Esophagus squamous epithelium (tissue), 5 donors: ENCODE data around the gene RBMS3. TPM values are rescaled to one million over a fixed set of nuclear protein-coding genes. Genes with fewer than 3 reads are reported as not detected.

Experiments used
- DNase-seq: peaks from one replicate; lab custom pipeline; 2025; lab: John Stamatoyannopoulos, UW
- H3K27ac ChIP-seq, 4 donors: fragments of 200-600 bp; sonication (generic); one replicate each; pipeline ENCODE4 v1.5.1; 2016 to 2019; ENCODE audit warnings: mild to moderate bottlenecking in 1 of 4
- H3K27me3 ChIP-seq, 4 donors: fragments of 200-600 bp; sonication (generic); 1 replicate in 3 of 4; 2 replicates in 1 of 4; pipeline versions ENCODE4 v1.5.1 to v1.6.0; 2017 to 2021; ENCODE audit warnings: antibody characterized with exemption in 1 of 4
- H3K36me3 ChIP-seq, 3 donors: fragments of 200-600 bp; sonication (generic); one replicate each; pipeline ENCODE4 v1.5.1; 2016 to 2019
- H3K4me1 ChIP-seq, 3 donors: fragments of 200-600 bp; sonication (generic); one replicate each; pipeline ENCODE4 v1.5.1; 2017 to 2019
- H3K4me3 ChIP-seq, 4 donors: fragments of 200-600 bp; sonication (generic); 1 replicate in 3 of 4; 2 replicates in 1 of 4; pipeline ENCODE4 v1.5.1; 2016 to 2019; ENCODE audit warnings: mild to moderate bottlenecking in 2 of 4, moderate library complexity in 1 of 4
- H3K9me3 ChIP-seq, 3 donors: fragments of 200-600 bp; sonication (generic); one replicate each; pipeline ENCODE4 v1.5.1; 2016 to 2019
- CTCF ChIP-seq, 6 experiments: fragments of 450-650 bp in 4 of 6; fragments of 200-600 bp in 2 of 6; sonication (generic) in 2 of 6; IDR thresholded peaks; one replicate each; pipeline ENCODE4 v1.5.1; 2016 to 2019; ENCODE audit warnings: antibody characterized with exemption in 6 of 6, mild to moderate bottlenecking in 4 of 6, moderate library complexity in 4 of 6
- POLR2A ChIP-seq, 4 donors: fragments of 450-650 bp; IDR thresholded peaks; one replicate each; pipeline ENCODE4 v1.6.1; 2017; ENCODE audit warnings: antibody characterized with exemption in 4 of 4, mild to moderate bottlenecking in 4 of 4, moderate library complexity in 3 of 4
- WGBS, 2 donors: methylation state at CpG; one replicate each; pipeline ENCODE4 v1.1.5; 2018; 5-methylcytosine and 5-hydroxymethylcytosine counted together
- intact Hi-C: fragments of 100-400 bp; cut with DNase I; formaldehyde crosslinking; loops from one replicate; pipeline ENCODE4 v1.15.0; 2022
- total RNA-seq, 4 donors: library from RNA; depleted of rRNA; stranded (reverse); fragments of >200 nt; gene quantifications; one replicate each; pipeline ENCODE4 v1.1.0, GENCODE V29; 2016
- donor health status: DM: yes; HTN: yes; CAD: no.

Gene RBMS3
- total RNA-seq, 4 donors from 2014 or later: 0.57 to 35.7 (median 6.1) TPM

GRCh38 chr3:29594261-29594660 is 313.4 kb downstream of the RBMS3 start:
- no peak for DNase-seq
- Histone ChIP-seq H3K4me3 (no peak overlapping the region), H3K27ac (no peak overlapping the region), H3K4me1 (no peaks in the 10 kb centered on the region), H3K36me3 (no peaks in the 10 kb centered on the region), H3K9me3 (no peaks in the 10 kb centered on the region), H3K27me3 (no peaks in the 10 kb centered on the region)
- WGBS, 2 donors: 52 to 81% methylated on average over 1 of the region's 1 CpG
- TF ChIP-seq POLR2A (IDR thresholded peaks at IDR 0.05) (no peak), CTCF (IDR thresholded peaks at IDR 0.05) (no peak)
- intact Hi-C loops: no loop called here

DNA sequence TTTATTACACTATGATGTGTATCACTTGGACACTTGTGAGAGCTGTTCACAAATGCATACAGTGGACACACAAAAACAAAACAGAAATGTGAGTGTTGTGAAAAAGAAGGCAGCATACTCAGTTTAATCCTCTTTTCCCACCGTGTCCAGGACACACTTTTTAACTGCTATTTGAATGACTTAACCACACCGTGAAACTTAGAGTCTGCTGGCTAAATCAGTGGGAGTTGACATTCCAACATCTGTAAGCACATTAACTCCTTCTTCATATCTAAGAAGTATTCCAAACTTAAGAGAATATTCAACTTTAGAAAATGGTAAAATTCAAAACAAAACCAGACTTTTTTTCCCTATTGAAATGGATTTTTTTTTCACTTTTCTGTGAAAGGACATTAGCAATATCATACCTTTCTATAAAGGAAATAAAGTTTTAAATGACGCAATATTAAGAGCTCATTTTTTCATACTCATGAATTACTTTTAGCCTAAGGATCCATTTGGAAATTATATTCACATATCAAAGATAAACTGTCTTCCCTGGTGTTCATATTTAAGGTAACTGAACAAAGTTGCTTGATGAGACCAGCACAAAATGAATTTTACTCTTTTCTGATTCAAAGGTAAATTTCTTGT is 316.6 kb downstream of the RBMS3 start:
- Histone ChIP-seq H3K4me3 (no peak overlapping the region), H3K27me3 (no peaks in the 10 kb centered on the region)

DNA sequence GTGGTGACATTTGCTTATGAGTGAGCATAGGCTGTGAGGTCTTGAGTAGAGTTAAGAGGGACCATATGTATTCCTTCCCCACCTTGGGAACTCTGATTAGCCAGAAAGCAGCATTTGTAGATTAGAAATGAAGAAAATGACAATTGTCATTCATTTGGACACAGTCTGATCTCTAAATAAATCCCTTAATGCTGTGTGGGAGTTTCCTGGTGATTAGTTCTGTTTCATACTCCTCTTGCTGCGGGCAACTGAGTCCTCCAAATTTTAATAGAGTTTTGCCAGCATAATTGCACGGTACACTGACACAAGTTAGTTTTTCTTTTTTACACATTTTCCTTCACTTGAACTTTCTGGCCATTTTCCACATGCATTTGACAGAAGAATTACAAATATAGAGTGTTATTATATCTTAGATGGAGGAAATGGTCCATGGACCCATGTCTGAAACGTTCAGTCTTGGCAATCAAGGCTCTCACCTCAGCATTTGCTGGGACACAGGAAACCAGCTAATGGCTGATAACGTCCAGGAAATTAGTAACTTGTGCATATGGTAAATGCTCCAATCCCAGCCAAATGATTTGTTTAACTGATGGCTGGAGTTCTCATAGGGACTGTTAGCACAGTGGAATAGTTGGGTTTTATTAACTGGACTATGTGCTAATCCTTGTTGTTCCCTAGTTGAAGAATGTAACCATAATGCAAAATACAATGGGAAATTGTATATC is 321.2 kb downstream of the RBMS3 start:
- H3K36me3 ChIP-seq: no peaks in the 10 kb centered on the region
- 29 to 44% methylated on average over 4 of the region's 4 CpGs for WGBS, 2 donors
- DNase-seq: no peak
- no peaks in the 10 kb centered on the region for H3K9me3 ChIP-seq
- H3K4me3 ChIP-seq: no peak overlapping the region
- no peak overlapping the region for H3K27ac ChIP-seq
- intact Hi-C loops: no loop called here
- H3K27me3 ChIP-seq: no peaks in the 10 kb centered on the region
- TF ChIP-seq CTCF (IDR thresholded peaks at IDR 0.05) (no peak), POLR2A (IDR thresholded peaks at IDR 0.05) (no peak)
- no peaks in the 10 kb centered on the region for H3K4me1 ChIP-seq

More for the DNA sequence above, 316.6 kb downstream of the RBMS3 start:
- intact Hi-C loops: no loop called here
- DNase-seq: no peak
- no peaks in the 10 kb centered on the region for H3K36me3 ChIP-seq
- H3K9me3 ChIP-seq: no peaks in the 10 kb centered on the region
- WGBS, 2 donors: 54 to 65% methylated on average over 3 of the region's 3 CpGs
- no peaks in the 10 kb centered on the region for H3K4me1 ChIP-seq
- TF ChIP-seq POLR2A (IDR thresholded peaks at IDR 0.05): no peak
- TF ChIP-seq CTCF (IDR thresholded peaks at IDR 0.05): no peak
- H3K27ac ChIP-seq: no peak overlapping the region

- no peak for DNase-seq
- no peak overlapping the region for H3K4me3 ChIP-seq
- no peaks in the 10 kb centered on the region for H3K4me1 ChIP-seq
- no peak overlapping the region for H3K27ac ChIP-seq
- no peaks in the 10 kb centered on the region for H3K27me3 ChIP-seq
- 86 to 92% methylated on average over 2 of the region's 2 CpGs for WGBS, 2 donors
- TF ChIP-seq CTCF (IDR thresholded peaks at IDR 0.05) (no peak), POLR2A (IDR thresholded peaks at IDR 0.05) (no peak)
- no peaks in the 10 kb centered on the region for H3K36me3 ChIP-seq
- no peaks in the 10 kb centered on the region for H3K9me3 ChIP-seq
- intact Hi-C loops: no loop called here
Measured at GRCh38 chr3:29605845-29606244, 325.0 kb downstream of the RBMS3 start.

DNA sequence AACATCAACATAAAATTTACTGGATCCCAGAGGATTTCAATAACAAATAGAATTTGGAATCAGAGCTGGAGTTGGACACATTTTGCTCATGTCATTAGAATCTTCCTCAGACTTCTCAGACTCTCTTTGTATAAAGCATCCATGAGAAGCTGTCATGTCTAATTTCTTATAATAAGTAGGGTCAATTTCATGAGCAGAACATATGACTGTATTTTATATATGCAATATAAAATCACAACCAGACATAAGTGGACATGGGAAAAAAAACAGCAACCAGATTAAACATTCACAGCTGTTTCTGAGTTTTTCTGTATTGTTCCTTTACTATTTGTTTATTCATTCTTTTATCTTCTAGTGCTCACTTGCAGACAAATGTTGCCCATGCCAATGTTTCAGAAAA is 325.5 kb downstream of the RBMS3 start:
- intact Hi-C loops: no loop called here
- DNase-seq: no peak

More for the DNA sequence above, 325.5 kb downstream of the RBMS3 start:
- no peak overlapping the region for H3K4me3 ChIP-seq
- no peaks in the 10 kb centered on the region for H3K36me3 ChIP-seq
- no peaks in the 10 kb centered on the region for H3K9me3 ChIP-seq
- H3K4me1 ChIP-seq: no peaks in the 10 kb centered on the region
- no peak for TF ChIP-seq POLR2A (IDR thresholded peaks at IDR 0.05)
- TF ChIP-seq CTCF (IDR thresholded peaks at IDR 0.05): no peak
- H3K27ac ChIP-seq: no peak overlapping the region
- no peaks in the 10 kb centered on the region for H3K27me3 ChIP-seq
